K562 (cell line): ENCODE data around the gene KIZ. TPM values are rescaled to one million over a fixed set of nuclear protein-coding genes. Genes with fewer than 3 reads are reported as not detected.

Source experiments
- ARNT ChIP-seq, 2 experiments: fragments of 450-650 bp; IDR thresholded peaks; 2 replicates each; pipeline ENCODE4 v1.6.1; 2016; ENCODE audit warnings: mild to moderate bottlenecking in 1 of 2
- BRCA1 ChIP-seq, 2 experiments: fragments of 450-650 bp in 1 of 2; sonication (generic) in 1 of 2; formaldehyde crosslinking in 1 of 2; IDR thresholded peaks; 2 replicates each; pipeline versions ENCODE4 v1.5.0 to v1.6.1; 2017 to 2020; ENCODE audit warnings: mild to moderate bottlenecking in 1 of 2, missing genetic modification reagents in 1 of 2
- HSF4 ChIP-seq: fragments of 250-450 bp; sonication (Bioruptor Pico); IDR thresholded peaks from 2 replicates; pipeline ENCODE4 v2.1.2; 2022; ENCODE audit warnings: mild to moderate bottlenecking, moderate library complexity, borderline replicate concordance
- KAT8 ChIP-seq: fragments of 450-650 bp; IDR thresholded peaks from 2 replicates; pipeline ENCODE4 v1.6.1; 2016; ENCODE audit warnings: low read depth, mild to moderate bottlenecking
- PHTF2 ChIP-seq: fragments of 250-450 bp; sonication (Bioruptor Pico); IDR thresholded peaks from 2 replicates; pipeline ENCODE4 v1.5.0; 2021; ENCODE audit warnings: mild to moderate bottlenecking
- RAD21 ChIP-seq, 2 experiments: fragments of 250-450 bp in 1 of 2; fragments of 450-650 bp in 1 of 2; sonication (Bioruptor Pico) in 1 of 2; formaldehyde crosslinking in 1 of 2; IDR thresholded peaks in 1 of 2; conservative IDR thresholded peaks in 1 of 2; 2 replicates each; pipeline versions ENCODE4 v1.4.0 to v1.8.0; 2020 to 2022; ENCODE audit warnings: mild to moderate bottlenecking in 2 of 2, moderate library complexity in 1 of 2
- RBBP5 ChIP-seq: fragments of 200-600 bp; sonication (generic); IDR thresholded peaks from 2 replicates; pipeline ENCODE4 v1.6.1; 2012; ENCODE audit warnings: borderline replicate concordance, mild to moderate bottlenecking, low read length, control low read depth, inconsistent platforms; ENCODE audit not compliant: insufficient read depth, poor library complexity, severe bottlenecking
- RBM34 ChIP-seq: fragments of 200-400 bp; formaldehyde crosslinking; IDR thresholded peaks from 2 replicates; pipeline ENCODE4 v1.6.1; 2018; ENCODE audit warnings: low read length, borderline replicate concordance; ENCODE audit not compliant: insufficient read depth
- SUPT5H ChIP-seq: fragments of 450-650 bp; IDR thresholded peaks from 2 replicates; pipeline ENCODE4 v1.6.1; 2016
- TAF15 ChIP-seq: fragments of 200-400 bp; formaldehyde crosslinking; IDR thresholded peaks from 2 replicates; pipeline ENCODE4 v1.6.1; 2017; ENCODE audit warnings: mild to moderate bottlenecking, low read depth, low read length, moderate library complexity
- TFAP4 ChIP-seq: sonication (generic); formaldehyde crosslinking; IDR thresholded peaks from 2 replicates; pipeline ENCODE4 v1.8.0; 2022; ENCODE audit warnings: missing genetic modification reagents, mild to moderate bottlenecking, moderate library complexity, borderline replicate concordance
- U2AF1 ChIP-seq: fragments of 200-400 bp; formaldehyde crosslinking; optimal IDR thresholded peaks from 2 replicates; pipeline ENCODE3; 2017; ENCODE audit warnings: mild to moderate bottlenecking, low read depth, low read length, moderate library complexity
- ZNF143 ChIP-seq: sonication (generic); formaldehyde crosslinking; IDR thresholded peaks from 2 replicates; pipeline ENCODE4 v1.9.0; 2022; ENCODE audit warnings: mild to moderate bottlenecking, missing genetic modification reagents
- ZNF609 ChIP-seq: sonication (generic); formaldehyde crosslinking; IDR thresholded peaks from 2 replicates; pipeline ENCODE4 v1.8.1; 2023; ENCODE audit warnings: missing genetic modification reagents, mild to moderate bottlenecking, borderline replicate concordance
- polyA plus RNA-seq, 8 experiments: library from polyadenylated mRNA; depleted of rRNA in 4 of 8; stranded (reverse) in 5 of 8; unstranded in 3 of 8; fragments of >200 nt; fragmentation: Nextera tagmentation in 2 of 8; fragmentation: Illumina TruSeq in 1 of 8; extraction: Ambion mirVana in 2 of 8; extraction: Trizol in 1 of 8; gene quantifications; 2 replicates each; pipeline versions ENCODE4 v1.2.1 to v1.2.3, GENCODE V29; 2011 to 2014; ENCODE audit warnings: inconsistent platforms in 1 of 8, missing spikeins in 1 of 8
- total RNA-seq, 7 experiments: library from RNA; depleted of rRNA in 6 of 7; stranded (reverse); fragments of >200 nt in 6 of 7; fragmentation: Illumina TruSeq in 2 of 7; extraction: Trizol in 2 of 7; gene quantifications; 2 replicates each; pipeline versions ENCODE4 v1.2.1 to v1.2.3, GENCODE V29; 2011 to 2021; ENCODE audit warnings: low replicate concordance in 1 of 7
- TF ChIP-seq, protein P1 (sequence below): fragments of 250-450 bp; sonication (Bioruptor Pico); IDR thresholded peaks from 2 replicates; pipeline ENCODE4 v1.5.0; 2021; ENCODE audit warnings: mild to moderate bottlenecking, moderate library complexity
- TF ChIP-seq, protein P2 (sequence below): fragments of 250-450 bp; sonication (Bioruptor Pico); IDR thresholded peaks from 2 replicates; pipeline ENCODE4 v1.8.0; 2021; ENCODE audit warnings: mild to moderate bottlenecking, moderate library complexity

The KIZ gene
- total and polyA plus RNA-seq, 9 of the 15 experiments (the other 6 are each of a cell fraction or from before 2014, with no cell fraction given): 4.9 to 21.1 (median 13.5) TPM

GRCh38 chr20:21125849-21126580 is at the start of gene KIZ (continued):
- no peak for TF ChIP-seq ZNF609 (CRISPR knock-in tag)
- TF ChIP-seq, protein P1, sequence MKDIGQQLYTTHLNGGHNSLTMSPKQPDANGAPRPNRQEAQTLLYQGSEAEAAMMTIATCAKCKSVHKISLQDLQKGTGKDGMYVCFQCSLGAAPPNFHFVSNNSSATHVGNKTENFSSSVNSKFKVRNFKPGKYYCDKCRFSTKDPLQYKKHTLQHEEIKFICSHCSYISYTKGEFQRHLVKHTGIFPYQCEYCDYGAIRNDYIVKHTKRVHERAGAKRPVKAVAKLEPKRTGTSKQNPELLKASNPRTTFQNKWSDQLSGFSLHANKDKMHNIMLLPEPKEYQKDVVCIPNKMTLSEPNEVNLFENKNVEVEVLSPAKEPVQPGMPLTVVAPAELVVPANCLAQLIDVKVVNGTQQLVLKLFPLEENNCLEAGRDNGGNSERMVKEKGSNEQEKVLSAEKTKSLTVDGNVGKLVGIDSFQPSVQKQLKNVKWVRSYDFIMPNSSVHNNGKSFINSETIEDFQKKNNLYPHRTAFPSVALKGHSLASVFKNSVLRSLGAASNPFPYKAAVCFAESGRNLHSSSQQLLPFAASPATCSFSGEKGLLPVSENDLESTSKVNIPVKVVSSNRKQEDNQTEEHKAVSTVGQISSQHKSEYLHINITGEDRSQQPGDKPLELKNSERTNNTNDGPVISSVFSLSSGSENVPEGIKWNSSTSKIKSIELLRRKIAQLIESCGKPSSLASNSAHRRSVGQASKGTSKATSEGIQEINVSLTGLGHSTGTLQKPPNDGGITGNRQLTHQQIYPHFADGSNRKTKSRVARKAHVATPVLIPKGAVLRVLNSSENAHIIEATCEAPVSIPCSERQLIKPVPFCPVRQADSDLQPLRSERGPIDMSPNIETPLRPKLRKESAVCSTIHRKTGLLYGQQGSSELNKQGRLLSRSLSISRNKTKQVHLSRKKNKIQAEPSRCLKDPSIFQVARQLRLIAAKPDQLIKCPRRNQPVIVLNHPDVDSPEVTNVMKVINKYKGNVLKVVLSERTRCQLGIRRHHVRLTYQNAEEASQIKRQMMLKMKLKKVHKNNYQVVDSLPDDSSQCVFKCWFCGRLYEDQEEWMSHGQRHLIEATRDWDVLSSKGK: no peak
- TF ChIP-seq ZNF143: peak; percentile 77
- TF ChIP-seq U2AF1: no peak
- no peak for TF ChIP-seq RBM34
- peak in 1 of 2 experiments; percentile 28; a peak in 3 of 4 replicates for TF ChIP-seq RAD21 (CRISPR knock-in tag; conservative IDR thresholded peaks at IDR 0.05 in 1 of 2, IDR thresholded peaks at IDR 0.05 in 1 of 2)
- peak; percentile 70; the same call in 1 of the 2 replicates for TF ChIP-seq TFAP4
- TF ChIP-seq, protein P2, sequence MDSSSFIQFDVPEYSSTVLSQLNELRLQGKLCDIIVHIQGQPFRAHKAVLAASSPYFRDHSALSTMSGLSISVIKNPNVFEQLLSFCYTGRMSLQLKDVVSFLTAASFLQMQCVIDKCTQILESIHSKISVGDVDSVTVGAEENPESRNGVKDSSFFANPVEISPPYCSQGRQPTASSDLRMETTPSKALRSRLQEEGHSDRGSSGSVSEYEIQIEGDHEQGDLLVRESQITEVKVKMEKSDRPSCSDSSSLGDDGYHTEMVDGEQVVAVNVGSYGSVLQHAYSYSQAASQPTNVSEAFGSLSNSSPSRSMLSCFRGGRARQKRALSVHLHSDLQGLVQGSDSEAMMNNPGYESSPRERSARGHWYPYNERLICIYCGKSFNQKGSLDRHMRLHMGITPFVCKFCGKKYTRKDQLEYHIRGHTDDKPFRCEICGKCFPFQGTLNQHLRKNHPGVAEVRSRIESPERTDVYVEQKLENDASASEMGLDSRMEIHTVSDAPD (CRISPR knock-in tag): no peak
- no peak for TF ChIP-seq HSF4 (CRISPR knock-in tag)
- no peak for TF ChIP-seq TAF15
- no peak for TF ChIP-seq BRCA1 (IDR thresholded peaks at IDR 0.05)
- no peak for TF ChIP-seq BRCA1 (CRISPR knock-in tag; IDR thresholded peaks at IDR 0.05)
- TF ChIP-seq KAT8: no peak
- peak; percentile 65 for TF ChIP-seq RBBP5
- no peak for TF ChIP-seq PHTF2
- peak; percentile 79 for TF ChIP-seq SUPT5H
- TF ChIP-seq ARNT (IDR thresholded peaks at IDR 0.05): no peak
